Aorta (tissue), 5 donors: ENCODE results near the gene SOAT2. TPM values are rescaled to one million over a fixed set of nuclear protein-coding genes. Genes with fewer than 3 reads are reported as not detected.

Source experiments
- ATAC-seq: fragments of 200-7000 bp; cut with Tn5 transposase; one replicate; pipeline ENCODE4 v1.9.1; 2022; ENCODE audit warnings: moderate library complexity; ENCODE audit not compliant: low FRiP score
- DNase-seq, 2 donors: peaks; one replicate each; pipeline ENCODE4 v3.0.0-alpha.2; 2020
- H3K27ac ChIP-seq, 2 donors: one replicate each; pipeline ENCODE4 v1.5.1; 2013; ENCODE audit warnings: low read length in 2 of 2, mild to moderate bottlenecking in 2 of 2, moderate library complexity in 2 of 2, control low read depth in 1 of 2, inconsistent platforms in 1 of 2, low read depth in 1 of 2
- H3K27me3 ChIP-seq, 2 donors: one replicate each; pipeline ENCODE4 v1.6.1; 2013; ENCODE audit warnings: control low read depth in 1 of 2, low read length in 1 of 2, mild to moderate bottlenecking in 1 of 2, moderate library complexity in 1 of 2; ENCODE audit not compliant: insufficient read depth in 2 of 2, control insufficient read depth in 1 of 2
- H3K36me3 ChIP-seq, 2 donors: one replicate each; pipeline ENCODE4 v1.6.1; 2013; ENCODE audit warnings: control low read depth in 1 of 2, low read length in 1 of 2, mild to moderate bottlenecking in 1 of 2; ENCODE audit not compliant: insufficient read depth in 2 of 2, control insufficient read depth in 1 of 2
- H3K4me1 ChIP-seq, 2 donors: one replicate each; pipeline ENCODE4 v1.6.1; 2013; ENCODE audit warnings: low read length in 2 of 2, control low read depth in 1 of 2, mild to moderate bottlenecking in 1 of 2, moderate library complexity in 1 of 2; ENCODE audit not compliant: insufficient read depth in 2 of 2, control insufficient read depth in 1 of 2
- H3K4me3 ChIP-seq, 2 donors: one replicate each; pipeline ENCODE4 v1.5.1; 2013; ENCODE audit warnings: low read length in 2 of 2, control low read depth in 1 of 2, mild to moderate bottlenecking in 1 of 2
- H3K9me3 ChIP-seq: one replicate; pipeline ENCODE4 v1.6.1; 2013; ENCODE audit warnings: mild to moderate bottlenecking, low read length; ENCODE audit not compliant: control insufficient read depth
- WGBS, 2 donors: extraction: QIAGEN DNeasy Blood & Tissue Kit; methylation state at CpG; one replicate each; pipeline ENCODE4 v1.1.7; 2013; 5-methylcytosine and 5-hydroxymethylcytosine counted together
- intact Hi-C, 2 donors: fragments of 100-400 bp; cut with DNase I; formaldehyde crosslinking; loops; one replicate each; pipeline versions ENCODE4 v1.14.2 to v1.15.0; 2022
- polyA plus RNA-seq, 2 donors: library from polyadenylated mRNA; stranded (reverse); fragments of 200-250 nt; gene quantifications; one replicate each; pipeline ENCODE4 v1.2.3, GENCODE V29; 2013
- total RNA-seq, 2 donors: library from RNA; stranded (reverse); fragmentation: NEBNext Ultra II Directional; extraction: Animal tissue kit (Norgen Biotek cat#: 25700); gene quantifications; one replicate each; pipeline ENCODE4 v1.2.1, GENCODE V29; 2021
- donor health status: healthy with polysubstance abuse.
- donor health status: Bipolar disorder and iron deficiency.
- donor health status: DM: no; HTN: no; CAD: no.
- donor health status: DM: no; HTN: no; CAD: no.
- donor health status: DM: yes; HTN: yes; CAD: no.

Gene SOAT2
- total and polyA plus RNA-seq, 4 donors: 0.63 to 3.4 (median 1.4) TPM

GRCh38 chr12:53076461-53076860, 26.8 kb upstream of the SOAT2 start:
- 88 to 91% methylated on average over 3 of the region's 3 CpGs for WGBS, 2 donors
- Histone ChIP-seq H3K4me3 (no peak overlapping the region), H3K27me3 (no peaks in the 10 kb centered on the region), H3K9me3 (no peaks in the 10 kb centered on the region), H3K27ac (no peak overlapping the region), H3K36me3 (peaks cover 0 to 3% of the 10 kb centered on the region in 2 donors), H3K4me1 (peaks cover 2 to 6% of the 10 kb centered on the region in 2 donors)
- ATAC-seq (no peak), DNase-seq (peak in 1 of 2 donors; percentile 26)
- intact Hi-C loops: no loop called here

- Histone ChIP-seq H3K36me3 (peaks cover 0 to 3% of the 10 kb centered on the region in 2 donors), H3K4me1 (peaks cover 2 to 6% of the 10 kb centered on the region in 2 donors), H3K27ac (no peak overlapping the region), H3K27me3 (no peaks in the 10 kb centered on the region), H3K4me3 (no peak overlapping the region), H3K9me3 (no peaks in the 10 kb centered on the region)
- DNase-seq (peak in 1 of 2 donors; percentile 33), ATAC-seq (no peak)
- WGBS, 2 donors: 93 to 96% methylated on average over 8 of the region's 8 CpGs
- intact Hi-C loops: no loop called here
These were observed 26.3 kb upstream of the SOAT2 start for GRCh38 chr12:53077030-53077429.

- peak in 1 of 2 donors; percentile 44 for DNase-seq
- peaks cover 2% of the 10 kb centered on the region in 2 donors for H3K4me1 ChIP-seq
These were observed 24.7 kb upstream of the SOAT2 start for GRCh38 chr12:53078425-53079225.

GRCh38 chr12:53079226-53080117, 23.8 kb upstream of the SOAT2 start, which contains the start of gene SPRYD3:
Gene SPRYD3 (minus strand): TSS chr12:53079390. CDS start chr12:53079333, 57 bp downstream.
- peak; percentile 100 for ATAC-seq
- peak; percentile 98 to 99 for DNase-seq
- H3K27ac ChIP-seq: peak within 1 kb of the TSS; percentile 15 to 71
- intact Hi-C loops: loop anchor here in 1 of 2 donors (2.0 kb wide), 1 partner anchor 19 kb away; no protein-coding TSS in a partner anchor
- H3K36me3 ChIP-seq: peaks cover 0 to 3% of the 10 kb centered on the region in 2 donors
- H3K4me1 ChIP-seq: peaks cover 2% of the 10 kb centered on the region in 2 donors
- 1% methylated on average over 60 to 67 of the region's 67 CpGs for WGBS, 2 donors
- peak within 1 kb of the TSS; percentile 79 to 92 for H3K4me3 ChIP-seq
- no peaks in the 10 kb centered on the region for H3K27me3 ChIP-seq
- no peaks in the 10 kb centered on the region for H3K9me3 ChIP-seq

More at GRCh38 chr12:53078425-53079225, 24.7 kb upstream of the SOAT2 start:
- Histone ChIP-seq H3K36me3 (peaks cover 0 to 3% of the 10 kb centered on the region in 2 donors), H3K4me3 (peak overlapping the region; percentile 79 to 92), H3K27ac (peak overlapping the region; percentile 15 to 70), H3K9me3 (no peaks in the 10 kb centered on the region), H3K27me3 (no peaks in the 10 kb centered on the region)
- peak; percentile 1 for ATAC-seq
- 11 to 12% methylated on average over 22 to 25 of the region's 25 CpGs for WGBS, 2 donors
- intact Hi-C loops: loop anchor here in 1 of 2 donors (2.0 kb wide), 1 partner anchor 20 kb away; no protein-coding TSS in a partner anchor

GRCh38 chr12:53082637-53083175, 20.6 kb upstream of the SOAT2 start:
- no peak overlapping the region for H3K4me3 ChIP-seq
- H3K9me3 ChIP-seq: no peaks in the 10 kb centered on the region
- H3K36me3 ChIP-seq: no peaks in the 10 kb centered on the region
- no peaks in the 10 kb centered on the region for H3K27me3 ChIP-seq
- H3K27ac ChIP-seq: no peak overlapping the region
- intact Hi-C loops: no loop called here
- DNase-seq: no peak
- peaks cover 0 to 1% of the 10 kb centered on the region in 2 donors for H3K4me1 ChIP-seq
- ATAC-seq: no peak
- WGBS, 2 donors: 79 to 83% methylated on average over 2 of the region's 2 CpGs

GRCh38 chr12:53086361-53086760, 16.9 kb upstream of the SOAT2 start:
- no peaks in the 10 kb centered on the region for H3K27me3 ChIP-seq
- 91 to 97% methylated on average over 3 of the region's 3 CpGs for WGBS, 2 donors
- no peaks in the 10 kb centered on the region for H3K9me3 ChIP-seq
- H3K27ac ChIP-seq: no peak overlapping the region
- ATAC-seq: no peak
- H3K36me3 ChIP-seq: no peaks in the 10 kb centered on the region
- H3K4me3 ChIP-seq: no peak overlapping the region
- intact Hi-C loops: no loop called here
- DNase-seq: no peak
- H3K4me1 ChIP-seq: no peaks in the 10 kb centered on the region

- Histone ChIP-seq H3K27me3 (no peaks in the 10 kb centered on the region), H3K4me1 (no peaks in the 10 kb centered on the region), H3K4me3 (no peak overlapping the region), H3K9me3 (no peaks in the 10 kb centered on the region), H3K27ac (no peak overlapping the region), H3K36me3 (no peaks in the 10 kb centered on the region)
- 96 to 98% methylated on average over 6 of the region's 6 CpGs for WGBS, 2 donors
- DNase-seq (no peak), ATAC-seq (no peak)
- intact Hi-C loops: no loop called here
These were observed 13.2 kb upstream of the SOAT2 start for GRCh38 chr12:53090105-53090504.

GRCh38 chr12:53090554-53090953, 12.7 kb upstream of the SOAT2 start:
- H3K4me3 ChIP-seq: no peak overlapping the region
- no peaks in the 10 kb centered on the region for H3K9me3 ChIP-seq
- H3K27ac ChIP-seq: no peak overlapping the region
- no peaks in the 10 kb centered on the region for H3K27me3 ChIP-seq
- intact Hi-C loops: no loop called here
- no peak for DNase-seq
- ATAC-seq: no peak
- 68 to 78% methylated on average over 2 of the region's 2 CpGs for WGBS, 2 donors
- H3K4me1 ChIP-seq: no peaks in the 10 kb centered on the region
- no peaks in the 10 kb centered on the region for H3K36me3 ChIP-seq
